Activated CD4-positive, CD25-positive, alpha-beta regulatory T cell (primary cell): ENCODE results near the gene CCRL2.
"Not testable (repeated sequence)": the region's sequence is repeated elsewhere in the genome, so short reads cannot be mapped to it uniquely, and the experiment has no call there.

Experiments
- DNase-seq, 4 experiments: peaks; one replicate each; lab custom pipeline; 2025; lab: John Stamatoyannopoulos, UW

The CCRL2 gene

GRCh38 chr3:46380471-46381221 lies 26.4 kb upstream of the CCRL2 start:
- DNase-seq, result no peak

DNA sequence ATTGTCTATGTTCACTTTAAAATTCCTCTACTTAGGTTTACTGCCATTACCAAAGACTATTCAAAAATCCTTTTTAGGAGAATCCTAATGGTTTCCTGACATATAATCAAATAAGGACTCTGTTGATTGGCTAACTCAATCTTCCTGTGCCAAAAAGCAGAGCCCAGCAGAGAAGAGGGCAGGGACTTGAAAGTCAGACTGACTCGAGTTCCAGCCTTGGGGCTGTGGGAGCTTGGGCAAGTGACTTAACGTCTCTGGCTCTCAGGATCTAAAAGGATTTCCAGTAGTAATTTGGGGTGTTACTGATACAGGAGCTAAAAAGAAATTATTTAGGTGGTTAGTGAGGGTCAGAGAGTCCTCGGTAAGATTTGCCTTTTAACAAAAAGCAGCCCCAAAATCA lies 25.4 kb upstream of the CCRL2 start:
- no peak for DNase-seq

GRCh38 chr3:46383211-46383950 lies 23.7 kb upstream of the CCRL2 start:
- no peak for DNase-seq

DNA sequence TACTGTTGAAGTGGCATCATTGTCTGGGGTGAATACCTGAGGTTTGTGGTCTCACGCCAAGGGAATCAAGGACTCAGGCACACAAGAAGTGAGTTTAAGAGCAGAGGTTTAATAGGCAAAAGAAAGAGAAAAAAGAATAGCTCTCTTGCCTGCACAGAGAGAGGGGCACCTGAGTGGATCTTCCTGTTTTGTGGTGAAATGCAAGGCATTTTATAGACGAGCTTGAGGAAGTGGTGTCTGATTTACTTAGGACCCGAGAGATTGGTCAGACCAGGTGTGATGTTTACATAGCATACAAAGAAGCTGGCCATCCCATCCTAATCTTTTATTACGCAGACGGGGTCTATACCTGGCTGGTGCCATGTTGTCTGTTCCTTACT lies 23.1 kb upstream of the CCRL2 start:
- DNase-seq, result no peak

DNA sequence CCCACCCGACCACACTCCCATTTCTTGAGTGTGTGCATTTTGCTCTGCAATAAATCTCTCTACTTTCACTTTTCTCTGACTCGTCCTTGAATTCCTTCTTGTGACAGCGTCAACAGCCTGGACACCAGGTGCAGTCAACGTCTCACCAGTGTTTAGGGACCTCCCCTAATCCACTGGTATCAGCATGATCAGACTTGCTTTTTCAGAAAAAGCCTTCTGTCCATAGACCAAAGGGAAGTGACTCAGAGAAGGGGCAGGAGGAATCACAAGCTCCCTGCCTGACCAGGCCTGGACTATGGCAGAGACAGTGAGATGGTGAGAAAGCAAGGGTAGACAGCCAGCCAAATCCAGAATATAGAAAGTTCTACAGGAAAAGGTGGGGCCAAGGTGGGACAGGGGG lies 20.9 kb upstream of the CCRL2 start:
- DNase-seq, result no peak

- not testable (repeated sequence) for DNase-seq
Observed at GRCh38 chr3:46388847-46389246, 18.2 kb upstream of the CCRL2 start.

DNA sequence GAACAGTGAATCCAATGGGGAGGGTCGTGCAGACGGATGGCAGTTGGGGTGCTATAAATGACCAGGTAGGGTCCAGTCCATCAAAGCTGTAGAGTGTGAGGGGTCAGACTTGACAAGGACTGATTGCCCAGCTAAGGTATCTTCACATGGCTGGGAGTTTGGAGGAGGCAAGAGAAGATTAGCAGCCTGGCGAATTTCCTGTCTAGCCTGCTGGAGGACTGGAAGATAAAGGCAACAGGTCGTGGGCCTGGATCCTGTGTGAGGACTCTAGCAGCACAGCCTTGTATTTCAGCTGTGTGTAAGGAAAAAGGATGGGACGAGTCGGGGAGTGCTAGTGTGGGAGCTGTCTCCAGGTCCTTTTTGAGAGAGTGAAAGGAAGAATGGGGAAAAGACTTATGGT lies 17.8 kb upstream of the CCRL2 start:
- DNase-seq, result no peak

- DNase-seq, result not testable (repeated sequence)
Observed at GRCh38 chr3:46391526-46391925, 15.5 kb upstream of the CCRL2 start.

DNA sequence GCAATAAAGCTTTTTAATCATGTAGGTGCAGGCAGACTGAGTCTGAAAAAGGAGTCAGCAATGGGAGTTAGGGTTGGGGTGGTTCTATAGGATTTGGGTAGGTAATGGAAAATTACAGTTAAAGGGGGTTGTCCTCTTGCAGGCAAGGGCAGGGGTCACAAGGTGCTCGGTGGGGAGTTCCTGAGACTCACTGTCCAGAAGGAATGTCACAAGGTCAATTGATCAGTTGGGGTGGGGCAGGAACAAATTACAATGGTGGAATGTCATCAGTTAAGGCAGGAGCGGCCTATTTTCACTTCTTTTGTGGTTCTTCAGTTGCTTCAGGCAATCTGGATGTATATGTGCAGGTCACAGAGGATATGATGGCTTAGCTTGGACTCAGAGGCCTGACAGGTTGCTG lies 14.0 kb upstream of the CCRL2 start:
- DNase-seq, result no peak

- no peak for DNase-seq
Observed at GRCh38 chr3:46393554-46394434, 13.3 kb upstream of the CCRL2 start.

GRCh38 chr3:46395210-46395661 lies 11.8 kb upstream of the CCRL2 start:
- no peak for DNase-seq

- DNase-seq, result no peak
Observed at GRCh38 chr3:46395766-46396530, 11.1 kb upstream of the CCRL2 start.

- DNase-seq, result no peak
Observed at GRCh38 chr3:46397111-46397510, 9.9 kb upstream of the CCRL2 start.

GRCh38 chr3:46398186-46398955 lies 8.7 kb upstream of the CCRL2 start:
- no peak for DNase-seq

DNA sequence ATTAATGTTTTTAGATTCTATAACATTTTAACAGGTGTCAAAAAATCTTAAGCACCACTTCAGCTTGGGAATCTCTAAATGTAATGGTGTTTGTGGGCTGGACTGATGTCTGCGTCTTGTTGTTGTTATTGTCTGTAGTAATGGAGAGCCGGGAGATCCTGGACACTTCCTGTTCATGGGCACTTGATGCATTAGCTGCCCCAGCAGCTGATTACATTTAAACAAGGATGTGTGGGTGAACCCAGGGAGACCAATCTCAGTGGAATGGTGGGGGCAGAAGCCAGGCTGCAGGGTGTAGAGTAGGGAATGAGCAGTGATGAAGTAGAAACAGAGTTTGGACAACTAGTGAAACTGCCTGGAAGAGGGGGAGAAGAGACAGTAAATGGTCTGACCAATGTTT lies 8.0 kb upstream of the CCRL2 start:
- DNase-seq, result no peak

DNA sequence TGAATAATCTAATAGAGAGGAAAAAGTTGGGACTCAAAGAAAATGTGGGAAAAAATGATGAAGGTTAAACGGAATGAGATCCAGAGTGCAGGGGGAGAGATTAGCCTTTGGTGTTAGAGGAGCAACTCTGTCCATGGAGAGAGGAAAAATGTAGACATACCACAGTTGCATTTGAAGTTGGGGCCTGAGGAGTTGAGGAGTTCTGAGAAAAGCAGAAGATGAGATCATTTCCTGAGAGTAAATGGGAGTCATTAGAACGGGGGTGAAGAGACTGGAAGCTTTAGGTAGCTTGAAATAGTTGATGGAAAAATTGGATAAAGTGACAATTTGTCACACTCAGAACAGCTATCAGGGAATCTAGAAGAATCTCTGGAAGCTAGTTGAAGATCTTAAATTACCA lies 7.5 kb upstream of the CCRL2 start:
- DNase-seq, result no peak

- DNase-seq, result no peak
Observed at GRCh38 chr3:46400000-46400734, 6.9 kb upstream of the CCRL2 start.

DNA sequence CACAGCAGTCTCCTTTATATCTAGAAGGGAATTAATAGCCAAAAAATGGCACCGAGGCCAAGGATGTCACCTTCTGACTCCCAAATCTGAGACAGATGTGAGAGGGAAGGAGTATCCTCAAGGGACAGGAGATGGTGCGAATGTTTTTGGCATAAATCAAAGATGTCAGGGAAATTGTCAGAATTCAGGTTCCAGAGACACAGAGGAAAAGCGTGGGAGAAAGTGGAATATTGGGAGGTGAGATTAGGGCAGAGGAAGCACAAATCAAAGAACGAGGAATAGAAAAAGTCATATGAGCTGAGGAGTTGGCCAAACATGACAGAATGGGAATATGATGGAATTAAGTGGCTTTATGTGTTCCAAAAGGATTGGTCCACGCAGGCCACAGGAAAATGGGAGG lies 6.2 kb upstream of the CCRL2 start:
- no peak for DNase-seq

GRCh38 chr3:46401579-46401978 lies 5.5 kb upstream of the CCRL2 start:
- DNase-seq, result no peak

DNA sequence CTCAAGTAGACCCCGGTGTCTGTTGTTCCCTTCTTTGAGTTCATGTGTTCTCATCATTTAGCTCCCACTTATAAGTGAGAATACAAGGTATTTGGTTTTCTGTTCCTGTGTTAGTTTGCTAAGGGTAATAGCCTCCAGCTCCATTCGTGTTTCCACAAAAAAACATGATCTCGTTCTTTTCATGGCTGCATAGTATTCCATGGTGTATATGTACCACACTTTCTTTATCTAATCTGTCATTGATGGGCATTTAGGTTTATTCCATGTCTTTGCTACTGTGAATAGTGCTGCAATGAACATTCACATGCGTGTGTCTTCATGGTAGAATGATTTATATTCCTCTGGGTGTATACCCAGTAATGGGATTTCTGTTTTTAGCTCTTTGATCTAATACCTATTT lies 4.2 kb upstream of the CCRL2 start:
- not testable (repeated sequence) for DNase-seq
